GM12878 (cell line): ENCODE measurements around the gene REM2. TPM values are rescaled to one million over a fixed set of nuclear protein-coding genes. Genes with fewer than 3 reads are reported as not detected.

Experiments
- ATAC-seq: fragments of 200-7000 bp; cut with Tn5 transposase; 3 replicates; pipeline ENCODE4 v1.9.1; 2020; ENCODE audit warnings: mild to moderate bottlenecking, moderate library complexity
- BruUV-seq: library from RNA; stranded (reverse); fragments of 400-500 nt; replicated peaks from 2 replicates; lab custom pipeline; 2021; lab: Mats Ljungman, UMichigan
- CTCF ChIA-PET: fragments of 300-600 bp; sonication (Branson Sonifier 250); formaldehyde crosslinking; extraction: SDS; loops from one replicate; lab custom pipeline; 2021; ENCODE audit warnings: inconsistent platforms; lab: Yijun Ruan, JAX
- POLR2A ChIA-PET: fragments of 350-600 bp; formaldehyde crosslinking; extraction: SDS; loops from one replicate; lab custom pipeline; 2021; ENCODE audit warnings: inconsistent platforms; lab: Charles Lee
- RAD21 ChIA-PET: fragments of 300-600 bp; sonication (Branson Sonifier 250); formaldehyde crosslinking; loops from one replicate; lab custom pipeline; 2023; ENCODE audit warnings: antibody characterized with exemption; ENCODE audit not compliant: unreplicated experiment; lab: Charles Lee
- SMC1A ChIA-PET: fragments of 300-600 bp; sonication (Branson Sonifier 250); formaldehyde crosslinking; loops from one replicate; lab custom pipeline; 2023; ENCODE audit not compliant: unreplicated experiment, uncharacterized antibody; lab: Charles Lee
- DNase-seq: peaks from one replicate; pipeline ENCODE4 v3.0.0-alpha.2; 2011; ENCODE audit warnings: low read depth, low spot score
- FAIRE-seq: peaks from 3 replicates; lab custom pipeline; 2011; peaks lifted over from hg19 to GRCh38; lab: Jason Lieb, UNC
- H2AFZ ChIP-seq: 2 replicates; pipeline ENCODE4 v1.6.0; 2011; ENCODE audit warnings: low read depth, low read length, control low read depth; ENCODE audit not compliant: control insufficient read depth
- H3K27ac ChIP-seq: 2 replicates; pipeline ENCODE4 v1.5.1; 2011; ENCODE audit warnings: control low read depth; ENCODE audit not compliant: control insufficient read depth, insufficient read depth
- H3K27me3 ChIP-seq, 2 experiments: replicated peaks in 1 of 2; 2 replicates each; pipeline versions ENCODE4 v1.6.0 to v1.6.1; 2011; ENCODE audit warnings: low read length in 1 of 2; ENCODE audit not compliant: control insufficient read depth in 2 of 2, insufficient read depth in 2 of 2
- H3K36me3 ChIP-seq, 2 experiments: 2 replicates each; pipeline ENCODE4 v1.5.1; 2011; ENCODE audit warnings: low read length in 1 of 2; ENCODE audit not compliant: control insufficient read depth in 2 of 2, insufficient read depth in 2 of 2
- H3K4me1 ChIP-seq: 2 replicates; pipeline ENCODE4 v1.6.1; 2011; ENCODE audit warnings: mild to moderate bottlenecking, low read length, moderate library complexity, mixed read lengths; ENCODE audit not compliant: control insufficient read depth, insufficient read depth
- H3K4me2 ChIP-seq: 2 replicates; pipeline ENCODE4 v1.6.0; 2011; ENCODE audit warnings: control low read depth; ENCODE audit not compliant: control insufficient read depth, insufficient read depth
- H3K4me3 ChIP-seq: fragments of 200-600 bp; sonication (generic); 2 replicates; pipeline ENCODE4 v1.5.1; 2016
- H3K79me2 ChIP-seq: 2 replicates; pipeline ENCODE4 v1.6.0; 2011; ENCODE audit warnings: low read length; ENCODE audit not compliant: control insufficient read depth, insufficient read depth
- H3K9ac ChIP-seq: 2 replicates; pipeline ENCODE4 v1.8.0; 2011; ENCODE audit warnings: low read length, control low read depth, mixed read lengths; ENCODE audit not compliant: control insufficient read depth, insufficient read depth
- H3K9me3 ChIP-seq: replicated peaks from 3 replicates; pipeline ENCODE4 v1.5.1; 2011; ENCODE audit warnings: mild to moderate bottlenecking, low read length; ENCODE audit not compliant: control insufficient read depth, insufficient read depth
- H4K20me1 ChIP-seq: 2 replicates; pipeline ENCODE4 v1.6.0; 2011; ENCODE audit not compliant: control insufficient read depth, insufficient read depth
- CBFB ChIP-seq: IDR thresholded peaks from 2 replicates; pipeline ENCODE4 v1.6.1; 2016; ENCODE audit warnings: antibody characterized with exemption, low read depth
- EED ChIP-seq: sonication (generic); IDR thresholded peaks from 2 replicates; pipeline ENCODE4 v1.6.1; 2016; ENCODE audit warnings: antibody characterized with exemption, low read depth
- EGR1 ChIP-seq, 2 experiments: IDR thresholded peaks; 1 replicate in 1 of 2; 2 replicates in 1 of 2; pipeline ENCODE4 v1.6.1; 2011 to 2012; ENCODE audit warnings: low read depth in 2 of 2, low read length in 2 of 2, borderline replicate concordance in 1 of 2, mild to moderate bottlenecking in 1 of 2, moderate library complexity in 1 of 2
- GABPA ChIP-seq: IDR thresholded peaks from 2 replicates; pipeline ENCODE4 v1.6.1; 2014; ENCODE audit warnings: antibody characterized with exemption, low read depth, mild to moderate bottlenecking, inconsistent platforms
- RAD21 ChIP-seq: IDR thresholded peaks from 2 replicates; pipeline ENCODE4 v1.6.1; 2011; ENCODE audit warnings: mild to moderate bottlenecking, low read depth, low read length, moderate library complexity; ENCODE audit not compliant: insufficient read depth
- RUNX3 ChIP-seq: IDR thresholded peaks from 2 replicates; pipeline ENCODE4 v1.6.1; 2012; ENCODE audit warnings: low read length, inconsistent platforms
- WGBS: methylation state at CpG from one replicate; pipeline ENCODE4 v1.1.6; 2016; ENCODE audit warnings: low lambda C conversion rate; ENCODE audit not compliant: insufficient replicate concordance, insufficient coverage; ENCODE audit errors: missing lambda C conversion rate; 5-methylcytosine and 5-hydroxymethylcytosine counted together
- in situ Hi-C: fragments of 300-500 bp; cut with MboI; formaldehyde crosslinking; loops from 9 replicates; pipeline ENCODE4 v1.14.3; 2018; ENCODE audit warnings: mixed read lengths
- intact Hi-C: fragments of 100-400 bp; cut with micrococcal nuclease; formaldehyde crosslinking; loops from one replicate; pipeline ENCODE4 v1.14.2; 2022; ENCODE audit not compliant: unreplicated experiment
- polyA plus RNA-seq, 11 experiments: library from polyadenylated mRNA; depleted of rRNA in 4 of 11; unstranded in 6 of 11; stranded (reverse) in 5 of 11; fragments of >200 nt; fragmentation: Nextera tagmentation in 4 of 11; fragmentation: Illumina TruSeq in 1 of 11; extraction: Ambion mirVana in 4 of 11; extraction: Trizol in 1 of 11; gene quantifications; 1 replicate in 1 of 11; 2 replicates in 10 of 11; pipeline versions ENCODE4 v1.2.1 to v1.2.3, GENCODE V29; 2011 to 2016; ENCODE audit warnings: inconsistent platforms in 2 of 11, missing spikeins in 2 of 11, low read depth in 1 of 11
- total RNA-seq, 4 experiments: library from RNA; depleted of rRNA in 3 of 4; stranded (reverse); fragments of >200 nt in 3 of 4; fragmentation: Illumina TruSeq in 1 of 4; extraction: Trizol in 1 of 4; gene quantifications; 2 replicates each; pipeline versions ENCODE4 v1.2.1 to v1.2.3, GENCODE V29; 2013 to 2021
- TF ChIP-seq, protein P1 (sequence below): fragments of 450-650 bp; IDR thresholded peaks from 2 replicates; pipeline ENCODE4 v1.6.1; 2017; ENCODE audit warnings: low read depth, mild to moderate bottlenecking, moderate library complexity
- TF ChIP-seq, protein P2 (sequence below): fragments of 450-650 bp; IDR thresholded peaks from 2 replicates; pipeline ENCODE4 v1.6.1; 2017; ENCODE audit warnings: mild to moderate bottlenecking, moderate library complexity

Gene REM2
- total and polyA plus RNA-seq, 10 of the 15 experiments (the other 5 are each of a cell fraction or from before 2014, with no cell fraction given): 0.27 to 1.5 (median 0.83) TPM

DNA sequence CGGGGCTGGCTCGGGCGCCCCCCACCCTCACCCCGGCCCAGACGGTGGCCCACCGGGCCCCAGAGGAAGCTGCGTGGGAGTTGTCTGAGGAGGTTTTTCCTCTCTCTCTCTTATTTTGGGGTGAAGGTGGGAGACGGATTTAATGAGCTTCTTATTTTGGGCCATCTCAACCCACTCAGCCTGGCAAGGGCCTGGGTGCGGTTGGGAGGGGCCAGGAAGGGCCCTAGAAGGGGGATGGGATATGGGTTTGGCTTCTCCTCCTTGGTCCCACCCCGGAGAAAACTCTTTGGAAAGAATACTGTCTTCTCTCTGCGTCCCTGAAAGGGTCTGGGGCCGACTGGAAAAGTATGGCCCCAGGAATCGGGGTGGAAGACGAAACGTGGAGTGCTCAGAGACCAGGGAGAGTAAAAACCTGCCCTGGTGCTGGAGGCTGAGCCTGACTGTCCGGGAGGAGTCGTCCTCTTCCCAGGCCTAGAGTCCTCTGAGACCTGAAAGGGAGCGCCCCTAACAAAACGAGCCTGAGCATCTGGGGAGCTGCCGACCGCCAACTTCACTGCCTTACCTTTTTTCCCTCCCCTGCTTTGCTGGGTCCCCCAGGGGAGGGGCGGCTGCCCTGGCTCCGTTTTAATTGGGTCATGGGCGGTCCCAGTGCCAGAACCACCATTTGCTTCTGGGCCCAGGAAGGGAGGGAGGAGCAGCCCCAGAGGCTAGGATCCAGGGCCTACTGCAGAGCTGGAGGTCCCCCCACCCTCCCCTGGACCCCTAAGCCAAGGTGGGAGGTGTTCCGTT lies 45.1 kb upstream of the REM2 start:
- TF ChIP-seq GABPA: no peak
- SMC1A ChIA-PET: interaction anchor here (0.9 to 2.4 kb wide), 5 partner anchors 7 to 268 kb away, joined by 3 to 8 read pairs (median 4); no protein-coding TSS in a partner anchor
- Histone ChIP-seq H3K79me2 (no peaks in the 10 kb centered on the region), H3K9ac (no peak overlapping the region), H4K20me1 (no peaks in the 10 kb centered on the region), H3K36me3 (peaks cover 0 to 9% of the 10 kb centered on the region in 2 experiments; a peak in 2 of 4 replicates), H3K27me3 (no peaks in the 10 kb centered on the region), H3K4me3 (no peak overlapping the region), H3K9me3 (no peaks in the 10 kb centered on the region), H3K4me2 (peak overlapping the region; percentile 64), H2AFZ (no peak overlapping the region), H3K27ac (no peak overlapping the region), H3K4me1 (peaks cover 21% of the 10 kb centered on the region)
- ATAC-seq (no peak), FAIRE-seq (no peak), DNase-seq (no peak)
- no TSS peak for BruUV-seq
- POLR2A ChIA-PET: interaction anchor here (0.7 to 1.2 kb wide), 3 partner anchors 15 to 723 kb away, joined by 4 to 5 read pairs (median 5); no protein-coding TSS in a partner anchor
- in situ Hi-C loops (no loop called here), intact Hi-C loops (no loop called here)
- WGBS: 70% methylated on average over 24 of the region's 25 CpGs
- CTCF ChIA-PET: interaction anchor here (0.7 to 3.7 kb wide), 3 partner anchors 14 to 60 kb away, joined by 3 to 25 read pairs (median 18); no protein-coding TSS in a partner anchor
- RAD21 ChIA-PET: interaction anchor here (1.2 to 2.6 kb wide), 4 partner anchors 11 to 22 kb away, joined by 3 to 10 read pairs (median 4); partner anchors contain the start of gene SLC7A7

DNA sequence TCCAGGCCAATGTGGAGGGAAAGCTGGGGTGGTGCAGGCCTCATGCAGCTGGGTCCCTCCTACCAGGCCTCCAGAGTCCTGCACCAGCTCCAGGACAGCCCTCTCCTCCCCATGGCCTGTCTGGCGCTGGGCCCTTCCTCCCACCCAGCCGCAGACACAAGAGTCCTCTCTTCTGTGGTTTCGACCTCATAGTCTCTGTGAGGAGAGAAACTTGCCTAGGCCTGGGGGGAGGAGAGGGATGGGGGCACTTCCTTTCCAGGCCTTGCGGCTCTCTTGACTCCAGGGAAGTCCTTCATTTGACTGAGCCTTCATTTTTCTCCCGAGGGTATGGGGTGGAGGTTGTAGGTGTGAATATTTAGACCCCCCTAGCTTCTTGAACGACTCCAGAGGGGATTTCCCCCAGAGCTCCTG lies 44.4 kb upstream of the REM2 start:
- no TSS peak for BruUV-seq
- no peak overlapping the region for H3K9ac ChIP-seq
- no peaks in the 10 kb centered on the region for H4K20me1 ChIP-seq
- H3K27ac ChIP-seq: no peak overlapping the region
- FAIRE-seq (no peak), DNase-seq (no peak), ATAC-seq (peak; percentile 74)
- H3K4me3 ChIP-seq: no peak overlapping the region
- H3K27me3 ChIP-seq: no peaks in the 10 kb centered on the region
- peak overlapping the region; percentile 25; the same call in 1 of the 2 replicates for H2AFZ ChIP-seq
- H3K4me2 ChIP-seq: peak overlapping the region; percentile 64
- ChIA-PET SMC1A (interaction anchor here (0.9 to 2.4 kb wide), 6 partner anchors 8 to 269 kb away, joined by 3 to 8 read pairs (median 4); no protein-coding TSS in a partner anchor), CTCF (interaction anchor here (0.7 to 3.7 kb wide), 5 partner anchors 8 to 65 kb away, joined by 3 to 25 read pairs (median 3); no protein-coding TSS in a partner anchor), RAD21 (interaction anchor here (0.5 to 2.6 kb wide), 4 partner anchors 10 to 216 kb away, joined by 3 to 10 read pairs (median 4); no protein-coding TSS in a partner anchor), POLR2A (interaction anchor here (0.7 to 1.7 kb wide), 2 partner anchors 42 to 448 kb away, joined by 4 to 5 read pairs; no protein-coding TSS in a partner anchor)
- H3K4me1 ChIP-seq: peaks cover 21% of the 10 kb centered on the region
- H3K9me3 ChIP-seq: no peaks in the 10 kb centered on the region
- intact Hi-C loops: no loop called here
- 53% methylated on average over 6 of the region's 6 CpGs for WGBS
- in situ Hi-C loops: no loop called here
- H3K36me3 ChIP-seq: peaks cover 0 to 9% of the 10 kb centered on the region in 2 experiments; a peak in 2 of 4 replicates
- no peaks in the 10 kb centered on the region for H3K79me2 ChIP-seq
- TF ChIP-seq EGR1 (IDR thresholded peaks at IDR 0.05; ENCODE audit: borderline replicate concordance in 1 of 2, low read depth in 2 of 2, low read length in 2 of 2) (0 out of 3 replicates have a peak, but pooled peaks of 1 of the 2 experiments have one; percentile 10), EED (peak; percentile 77), RUNX3 (peak; percentile 86), RAD21 (no peak), CBFB (peak; percentile 50; the same call in 1 of the 2 replicates)
- TF ChIP-seq, protein P1, sequence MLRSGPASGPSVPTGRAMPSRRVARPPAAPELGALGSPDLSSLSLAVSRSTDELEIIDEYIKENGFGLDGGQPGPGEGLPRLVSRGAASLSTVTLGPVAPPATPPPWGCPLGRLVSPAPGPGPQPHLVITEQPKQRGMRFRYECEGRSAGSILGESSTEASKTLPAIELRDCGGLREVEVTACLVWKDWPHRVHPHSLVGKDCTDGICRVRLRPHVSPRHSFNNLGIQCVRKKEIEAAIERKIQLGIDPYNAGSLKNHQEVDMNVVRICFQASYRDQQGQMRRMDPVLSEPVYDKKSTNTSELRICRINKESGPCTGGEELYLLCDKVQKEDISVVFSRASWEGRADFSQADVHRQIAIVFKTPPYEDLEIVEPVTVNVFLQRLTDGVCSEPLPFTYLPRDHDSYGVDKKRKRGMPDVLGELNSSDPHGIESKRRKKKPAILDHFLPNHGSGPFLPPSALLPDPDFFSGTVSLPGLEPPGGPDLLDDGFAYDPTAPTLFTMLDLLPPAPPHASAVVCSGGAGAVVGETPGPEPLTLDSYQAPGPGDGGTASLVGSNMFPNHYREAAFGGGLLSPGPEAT: no peak
- TF ChIP-seq, protein P2, sequence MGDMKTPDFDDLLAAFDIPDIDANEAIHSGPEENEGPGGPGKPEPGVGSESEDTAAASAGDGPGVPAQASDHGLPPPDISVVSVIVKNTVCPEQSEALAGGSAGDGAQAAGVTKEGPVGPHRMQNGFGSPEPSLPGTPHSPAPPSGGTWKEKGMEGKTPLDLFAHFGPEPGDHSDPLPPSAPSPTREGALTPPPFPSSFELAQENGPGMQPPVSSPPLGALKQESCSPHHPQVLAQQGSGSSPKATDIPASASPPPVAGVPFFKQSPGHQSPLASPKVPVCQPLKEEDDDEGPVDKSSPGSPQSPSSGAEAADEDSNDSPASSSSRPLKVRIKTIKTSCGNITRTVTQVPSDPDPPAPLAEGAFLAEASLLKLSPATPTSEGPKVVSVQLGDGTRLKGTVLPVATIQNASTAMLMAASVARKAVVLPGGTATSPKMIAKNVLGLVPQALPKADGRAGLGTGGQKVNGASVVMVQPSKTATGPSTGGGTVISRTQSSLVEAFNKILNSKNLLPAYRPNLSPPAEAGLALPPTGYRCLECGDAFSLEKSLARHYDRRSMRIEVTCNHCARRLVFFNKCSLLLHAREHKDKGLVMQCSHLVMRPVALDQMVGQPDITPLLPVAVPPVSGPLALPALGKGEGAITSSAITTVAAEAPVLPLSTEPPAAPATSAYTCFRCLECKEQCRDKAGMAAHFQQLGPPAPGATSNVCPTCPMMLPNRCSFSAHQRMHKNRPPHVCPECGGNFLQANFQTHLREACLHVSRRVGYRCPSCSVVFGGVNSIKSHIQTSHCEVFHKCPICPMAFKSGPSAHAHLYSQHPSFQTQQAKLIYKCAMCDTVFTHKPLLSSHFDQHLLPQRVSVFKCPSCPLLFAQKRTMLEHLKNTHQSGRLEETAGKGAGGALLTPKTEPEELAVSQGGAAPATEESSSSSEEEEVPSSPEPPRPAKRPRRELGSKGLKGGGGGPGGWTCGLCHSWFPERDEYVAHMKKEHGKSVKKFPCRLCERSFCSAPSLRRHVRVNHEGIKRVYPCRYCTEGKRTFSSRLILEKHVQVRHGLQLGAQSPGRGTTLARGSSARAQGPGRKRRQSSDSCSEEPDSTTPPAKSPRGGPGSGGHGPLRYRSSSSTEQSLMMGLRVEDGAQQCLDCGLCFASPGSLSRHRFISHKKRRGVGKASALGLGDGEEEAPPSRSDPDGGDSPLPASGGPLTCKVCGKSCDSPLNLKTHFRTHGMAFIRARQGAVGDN: no peak
